Stomach (tissue), 4 donors: ENCODE measurements around the gene POLR3E.

Experiments
- CTCF ChIP-seq, 7 experiments: fragments of 450-650 bp in 4 of 7; fragments of 200-600 bp in 3 of 7; sonication (generic) in 3 of 7; IDR thresholded peaks; one replicate each; pipeline ENCODE4 v1.5.1; 2016 to 2019; ENCODE audit warnings: antibody characterized with exemption in 7 of 7, control low read depth in 2 of 7, mild to moderate bottlenecking in 1 of 7
- POLR2A ChIP-seq, 4 donors: fragments of 450-650 bp; IDR thresholded peaks; one replicate each; pipeline ENCODE4 v1.6.1; 2016; ENCODE audit warnings: antibody characterized with exemption in 4 of 4, control low read depth in 2 of 4, mild to moderate bottlenecking in 1 of 4, moderate library complexity in 1 of 4
- POLR2AphosphoS5 ChIP-seq, 3 donors: sonication (generic); formaldehyde crosslinking; IDR thresholded peaks; one replicate each; pipeline ENCODE4 v1.6.1; 2016; ENCODE audit warnings: antibody characterized with exemption in 3 of 3

DNA sequence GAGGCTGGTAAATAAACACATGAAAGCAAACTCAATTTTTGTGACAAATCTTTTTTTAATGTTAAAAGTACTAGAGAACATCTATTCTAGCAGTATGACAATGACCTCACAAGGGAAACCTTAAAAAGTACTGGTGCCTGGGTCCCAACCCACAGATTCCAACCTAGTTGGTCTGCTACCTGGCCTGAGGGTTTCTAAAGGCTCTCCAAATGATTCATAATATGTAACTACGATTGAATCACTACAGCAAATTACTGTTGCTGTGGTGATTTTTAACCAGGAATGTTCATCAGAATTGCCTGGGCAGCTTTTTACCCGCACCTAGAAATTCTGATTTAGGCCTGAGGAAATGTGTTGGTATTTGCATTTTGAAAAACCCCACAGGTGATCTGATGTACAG is 51.1 kb downstream of the POLR3E start:
- no peak for TF ChIP-seq POLR2AphosphoS5 (IDR thresholded peaks at IDR 0.05)
- no peak for TF ChIP-seq CTCF (IDR thresholded peaks at IDR 0.05)
- no peak for TF ChIP-seq POLR2A (IDR thresholded peaks at IDR 0.05)
